HepG2 (cell line): ENCODE measurements around the gene IDH3A. TPM values are rescaled to one million over a fixed set of nuclear protein-coding genes. Genes with fewer than 3 reads are reported as not detected.
A peak's percentile ranks its signal among the peaks of the same experiment; 100 is the strongest.

Source experiments
- ARHGAP35 ChIP-seq: sonication (generic); formaldehyde crosslinking; IDR thresholded peaks from 2 replicates; pipeline ENCODE4 v1.9.0; 2022; ENCODE audit warnings: mild to moderate bottlenecking, inconsistent platforms, moderate library complexity, missing genetic modification reagents, borderline replicate concordance
- ATF3 ChIP-seq: sonication (generic); formaldehyde crosslinking; IDR thresholded peaks from 2 replicates; pipeline ENCODE4 v1.4.0; 2020; ENCODE audit warnings: missing genetic modification reagents
- ATF7 ChIP-seq, 2 experiments: fragments of 450-650 bp in 1 of 2; sonication (generic) in 1 of 2; formaldehyde crosslinking in 1 of 2; IDR thresholded peaks; 2 replicates each; pipeline versions ENCODE4 v1.4.0 to v1.6.1; 2016 to 2020; ENCODE audit warnings: antibody characterized with exemption in 1 of 2, mild to moderate bottlenecking in 1 of 2, missing genetic modification reagents in 1 of 2
- BRF2 ChIP-seq: sonication (generic); formaldehyde crosslinking; IDR thresholded peaks from 2 replicates; pipeline ENCODE4 v1.8.1; 2022; ENCODE audit warnings: mild to moderate bottlenecking, missing genetic modification reagents
- CBX1 ChIP-seq: IDR thresholded peaks from one replicate; pipeline ENCODE4 v1.6.1; 2016; ENCODE audit warnings: antibody characterized with exemption, low read depth
- DR1 ChIP-seq: sonication (generic); formaldehyde crosslinking; IDR thresholded peaks from 2 replicates; pipeline ENCODE4 v1.8.0; 2021; ENCODE audit warnings: mild to moderate bottlenecking, missing genetic modification reagents, inconsistent platforms
- GLI4 ChIP-seq: sonication (generic); formaldehyde crosslinking; IDR thresholded peaks from 2 replicates; pipeline ENCODE4 v1.5.1; 2020; ENCODE audit warnings: missing genetic modification reagents, mild to moderate bottlenecking, moderate library complexity, borderline replicate concordance
- HMGXB4 ChIP-seq, 2 experiments: sonication (generic) in 1 of 2; formaldehyde crosslinking in 1 of 2; IDR thresholded peaks; 2 replicates each; pipeline versions ENCODE4 v1.4.0 to v1.6.1; 2018 to 2020; ENCODE audit warnings: missing genetic modification reagents in 2 of 2, borderline replicate concordance in 1 of 2, low read depth in 1 of 2, mild to moderate bottlenecking in 1 of 2, missing biosample characterization in 1 of 2
- KDM3A ChIP-seq: IDR thresholded peaks from 2 replicates; pipeline ENCODE4 v1.6.1; 2018; ENCODE audit warnings: low read depth, missing compliant biosample characterization
- NAIF1 ChIP-seq: sonication (generic); formaldehyde crosslinking; IDR thresholded peaks from 2 replicates; pipeline ENCODE4 v1.5.0; 2020; ENCODE audit warnings: mild to moderate bottlenecking, missing genetic modification reagents, borderline replicate concordance
- NR1H2 ChIP-seq: sonication (generic); formaldehyde crosslinking; IDR thresholded peaks from 2 replicates; pipeline ENCODE4 v1.8.1; 2022; ENCODE audit warnings: low read depth, missing genetic modification reagents, borderline replicate concordance
- PHF21A ChIP-seq: sonication (generic); formaldehyde crosslinking; IDR thresholded peaks from 2 replicates; pipeline ENCODE4 v1.5.0; 2020; ENCODE audit warnings: mild to moderate bottlenecking, missing genetic modification reagents
- PITX1 ChIP-seq: sonication (generic); formaldehyde crosslinking; IDR thresholded peaks from 2 replicates; pipeline ENCODE4 v1.5.1; 2020; ENCODE audit warnings: mild to moderate bottlenecking, missing genetic modification reagents
- TAF1 ChIP-seq: sonication (generic); formaldehyde crosslinking; IDR thresholded peaks from 2 replicates; pipeline ENCODE4 v1.4.0; 2020; ENCODE audit warnings: missing genetic modification reagents
- ZBTB26 ChIP-seq: IDR thresholded peaks from 2 replicates; pipeline ENCODE4 v1.6.1; 2016; ENCODE audit warnings: missing compliant biosample characterization, missing genetic modification reagents, borderline replicate concordance
- ZNF256 ChIP-seq: sonication (generic); formaldehyde crosslinking; conservative IDR thresholded peaks from 2 replicates; pipeline ENCODE4 v1.4.0; 2020; ENCODE audit warnings: missing genetic modification reagents
- ZNF274 ChIP-seq: sonication (generic); formaldehyde crosslinking; IDR thresholded peaks from 2 replicates; pipeline ENCODE4 v1.5.1; 2020; ENCODE audit warnings: mild to moderate bottlenecking, missing genetic modification reagents
- ZNF547 ChIP-seq: sonication (generic); formaldehyde crosslinking; IDR thresholded peaks from 2 replicates; pipeline ENCODE4 v1.5.1; 2020; ENCODE audit warnings: mild to moderate bottlenecking, missing genetic modification reagents
- ZNF572 ChIP-seq: sonication (generic); formaldehyde crosslinking; IDR thresholded peaks from 2 replicates; pipeline ENCODE4 v1.5.1; 2020; ENCODE audit warnings: mild to moderate bottlenecking, missing genetic modification reagents
- ZNF577 ChIP-seq: sonication (generic); formaldehyde crosslinking; IDR thresholded peaks from 2 replicates; pipeline ENCODE4 v1.4.0; 2020; ENCODE audit warnings: mild to moderate bottlenecking, low read depth, missing genetic modification reagents, borderline replicate concordance
- ZNF605 ChIP-seq: sonication (generic); formaldehyde crosslinking; IDR thresholded peaks from 2 replicates; pipeline ENCODE4 v1.8.0; 2022; ENCODE audit warnings: mild to moderate bottlenecking, missing genetic modification reagents
- ZNF709 ChIP-seq: sonication (generic); formaldehyde crosslinking; IDR thresholded peaks from 2 replicates; pipeline ENCODE4 v1.5.0; 2020; ENCODE audit warnings: mild to moderate bottlenecking, missing genetic modification reagents
- ZNF780A ChIP-seq: sonication (generic); formaldehyde crosslinking; IDR thresholded peaks from 2 replicates; pipeline ENCODE4 v1.8.0; 2022; ENCODE audit warnings: mild to moderate bottlenecking, missing genetic modification reagents, moderate library complexity
- ZNF790 ChIP-seq: sonication (generic); formaldehyde crosslinking; IDR thresholded peaks from 2 replicates; pipeline ENCODE4 v1.8.0; 2022; ENCODE audit warnings: missing genetic modification reagents, mild to moderate bottlenecking, borderline replicate concordance
- ZNF83 ChIP-seq: sonication (generic); formaldehyde crosslinking; IDR thresholded peaks from 2 replicates; pipeline ENCODE4 v1.4.0; 2020; ENCODE audit warnings: missing genetic modification reagents, mild to moderate bottlenecking, borderline replicate concordance
- polyA plus RNA-seq, 8 experiments: library from polyadenylated mRNA; depleted of rRNA in 3 of 8; stranded (reverse) in 7 of 8; unstranded in 1 of 8; fragments of >200 nt; fragmentation: Illumina TruSeq in 4 of 8; extraction: Trizol in 4 of 8; gene quantifications; 2 replicates each; pipeline versions ENCODE4 v1.2.1 to v1.2.3, GENCODE V29; 2011 to 2016; ENCODE audit warnings: low read depth in 4 of 8, missing spikeins in 1 of 8, mixed read lengths in 1 of 8; ENCODE audit not compliant: insufficient read depth in 1 of 8
- total RNA-seq, 5 experiments: library from RNA; depleted of rRNA; stranded (reverse); fragments of >200 nt; fragmentation: Illumina TruSeq; extraction: Trizol; gene quantifications; 2 replicates each; pipeline ENCODE4 v1.2.3, GENCODE V29; 2016; ENCODE audit warnings: low read depth in 1 of 5

The IDH3A gene
- total and polyA plus RNA-seq, 2 of the 13 experiments (the other 11 are each of a cell fraction or from before 2014, with no cell fraction given) = 40.7 to 50.7 TPM

GRCh38 chr15:78131295-78132061 lies 17.7 kb upstream of the IDH3A start, which contains the start of gene CIB2 (continued):
- no peak for TF ChIP-seq DR1 (CRISPR knock-in tag)
- TF ChIP-seq KDM3A (CRISPR knock-in tag) = peak; percentile 75; the same call in 1 of the 2 replicates
- TF ChIP-seq ZNF709 (CRISPR knock-in tag) = 0 out of 2 replicates have a peak, but pooled peaks have one; percentile 52
- TF ChIP-seq CBX1 = peak; percentile 48
- no peak for TF ChIP-seq NAIF1 (CRISPR knock-in tag)
- TF ChIP-seq NR1H2 (CRISPR knock-in tag) = no peak
- TF ChIP-seq BRF2 = no peak
- 0 out of 2 replicates have a peak, but pooled peaks have one; percentile 43 for TF ChIP-seq ARHGAP35 (CRISPR knock-in tag)
- TF ChIP-seq PITX1 (CRISPR knock-in tag) = no peak; the same call in 1 of the 2 replicates
- TF ChIP-seq ZNF577 (CRISPR knock-in tag) = no peak
- TF ChIP-seq ZNF547 = peak; percentile 49
- no peak for TF ChIP-seq ATF7 (IDR thresholded peaks at IDR 0.05)
- TF ChIP-seq ATF7 (CRISPR knock-in tag; IDR thresholded peaks at IDR 0.05) = no peak
- peak; percentile 44; the same call in 1 of the 2 replicates for TF ChIP-seq TAF1 (CRISPR knock-in tag)
- TF ChIP-seq ZNF572 = no peak
- TF ChIP-seq ZNF790 (CRISPR knock-in tag) = peak; percentile 49; the same call in 1 of the 2 replicates
- TF ChIP-seq HMGXB4 (CRISPR knock-in tag; IDR thresholded peaks at IDR 0.05; ENCODE audit: borderline replicate concordance in 1 of 2, low read depth in 1 of 2) = peak; percentile 69 to 83; a peak in 3 of 4 replicates
- TF ChIP-seq PHF21A (CRISPR knock-in tag) = 0 out of 2 replicates have a peak, but pooled peaks have one; percentile 41
- TF ChIP-seq ATF3 (CRISPR knock-in tag) = peak; percentile 10; the same call in 1 of the 2 replicates
- TF ChIP-seq ZNF83 (CRISPR knock-in tag) = no peak
- no peak for TF ChIP-seq ZNF780A (CRISPR knock-in tag)
- TF ChIP-seq GLI4 (CRISPR knock-in tag) = peak; percentile 82; the same call in 1 of the 2 replicates
- 0 out of 2 replicates have a peak, but pooled peaks have one; percentile 52 for TF ChIP-seq ZNF256 (CRISPR knock-in tag)
- peak; percentile 72; the same call in 1 of the 2 replicates for TF ChIP-seq ZBTB26 (CRISPR knock-in tag)
- TF ChIP-seq ZNF605 (CRISPR knock-in tag) = 0 out of 2 replicates have a peak, but pooled peaks have one; percentile 43
- peak; percentile 86 for TF ChIP-seq ZNF274 (CRISPR knock-in tag)
